Measurements from ENCODE around the gene PTPRU. TPM values are rescaled to one million over a fixed set of nuclear protein-coding genes. Genes with fewer than 3 reads are reported as not detected.

PTPRU gene
- total and polyA plus RNA-seq, 2 experiments from 2014 or later, result 8.0 to 105 TPM

DNA sequence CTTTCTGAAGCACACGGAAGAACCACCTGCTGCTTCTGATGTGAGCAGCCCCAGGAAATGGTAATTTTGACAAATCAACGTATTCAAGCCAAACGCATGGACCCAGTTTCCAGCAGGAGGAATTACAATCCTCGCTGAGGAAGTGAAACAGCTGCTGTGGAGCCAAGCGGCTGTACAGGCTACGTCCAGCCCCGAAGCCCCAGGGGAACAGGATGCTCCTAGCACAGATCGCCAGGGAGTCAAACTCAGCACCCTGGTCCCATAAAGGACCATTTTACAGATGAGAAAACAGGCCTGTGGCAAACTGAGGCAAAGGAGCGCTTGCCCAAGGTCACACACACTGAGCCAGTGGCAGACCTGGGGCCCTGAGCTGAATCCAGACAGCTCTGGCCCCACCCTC lies 108.0 kb downstream of the PTPRU start:
- no peaks in the 10 kb centered on the region for H4K20me1 ChIP-seq (replicated peaks; ENCODE audit: insufficient read depth)
- H3K27ac ChIP-seq (ENCODE audit: low read depth), result no peak overlapping the region
- no peaks in the 10 kb centered on the region for H3K9me2 ChIP-seq (ENCODE audit: insufficient read depth)
- peaks cover 4% of the 10 kb centered on the region for H3K27me3 Mint-ChIP-seq (ENCODE audit: insufficient read depth, low read depth, poor library complexity)
- no peaks in the 10 kb centered on the region for H3K27me3 ChIP-seq (ENCODE audit: insufficient read depth)
- H3K4me2 ChIP-seq, result 0 out of 2 replicates have a peak overlapping the region, but pooled peaks have one; percentile 43
- peaks cover 24% of the 10 kb centered on the region for H3K4me1 Mint-ChIP-seq
- H3K4me3 ChIP-seq, result no peak overlapping the region
- H3K4me1 ChIP-seq (ENCODE audit: insufficient read depth), result peaks cover 17% of the 10 kb centered on the region; the same call in 1 of the 2 replicates
- H3K36me3 Mint-ChIP-seq (ENCODE audit: low read depth), result no peaks in the 10 kb centered on the region
- H3K79me2 ChIP-seq (replicated peaks; ENCODE audit: insufficient read depth), result no peaks in the 10 kb centered on the region
- H3F3A ChIP-seq (replicated peaks; ENCODE audit: low read depth), result no peaks in the 10 kb centered on the region
- ATAC-seq (peak; percentile 36), DNase-seq (ENCODE audit: low spot score) (peak; percentile 30)
- H3K4me3 Mint-ChIP-seq, result no peak overlapping the region
- TF ChIP-seq, protein P1, sequence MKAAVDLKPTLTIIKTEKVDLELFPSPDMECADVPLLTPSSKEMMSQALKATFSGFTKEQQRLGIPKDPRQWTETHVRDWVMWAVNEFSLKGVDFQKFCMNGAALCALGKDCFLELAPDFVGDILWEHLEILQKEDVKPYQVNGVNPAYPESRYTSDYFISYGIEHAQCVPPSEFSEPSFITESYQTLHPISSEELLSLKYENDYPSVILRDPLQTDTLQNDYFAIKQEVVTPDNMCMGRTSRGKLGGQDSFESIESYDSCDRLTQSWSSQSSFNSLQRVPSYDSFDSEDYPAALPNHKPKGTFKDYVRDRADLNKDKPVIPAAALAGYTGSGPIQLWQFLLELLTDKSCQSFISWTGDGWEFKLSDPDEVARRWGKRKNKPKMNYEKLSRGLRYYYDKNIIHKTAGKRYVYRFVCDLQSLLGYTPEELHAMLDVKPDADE (IDR thresholded peaks at IDR 0.05), result no peak
- TF ChIP-seq CTCF (conservative IDR thresholded peaks at IDR 0.05; ENCODE audit: low read depth in 2 of 2) (no peak), ZNF114 (CRISPR knock-in tag; IDR thresholded peaks at IDR 0.05) (no peak), REST (IDR thresholded peaks at IDR 0.05; ENCODE audit: unreplicated experiment) (no peak), JUNB (IDR thresholded peaks at IDR 0.05; ENCODE audit: unreplicated experiment) (no peak), EZH2 (IDR thresholded peaks at IDR 0.05; ENCODE audit: low read depth, unreplicated experiment) (no peak), STAT1 (IDR thresholded peaks at IDR 0.05; ENCODE audit: unreplicated experiment) (no peak), CREB1 (CRISPR knock-in tag; IDR thresholded peaks at IDR 0.05; ENCODE audit: low read depth) (no peak), NANOG (IDR thresholded peaks at IDR 0.05; ENCODE audit: borderline replicate concordance) (no peak), POLR2AphosphoS5 (IDR thresholded peaks at IDR 0.05; ENCODE audit: low read depth) (no peak), ZNF331 (CRISPR knock-in tag; IDR thresholded peaks at IDR 0.05; ENCODE audit: low read depth) (no peak), EZH2phosphoT487 (IDR thresholded peaks at IDR 0.05; ENCODE audit: unreplicated experiment) (no peak)
- TF ChIP-seq, protein P2, sequence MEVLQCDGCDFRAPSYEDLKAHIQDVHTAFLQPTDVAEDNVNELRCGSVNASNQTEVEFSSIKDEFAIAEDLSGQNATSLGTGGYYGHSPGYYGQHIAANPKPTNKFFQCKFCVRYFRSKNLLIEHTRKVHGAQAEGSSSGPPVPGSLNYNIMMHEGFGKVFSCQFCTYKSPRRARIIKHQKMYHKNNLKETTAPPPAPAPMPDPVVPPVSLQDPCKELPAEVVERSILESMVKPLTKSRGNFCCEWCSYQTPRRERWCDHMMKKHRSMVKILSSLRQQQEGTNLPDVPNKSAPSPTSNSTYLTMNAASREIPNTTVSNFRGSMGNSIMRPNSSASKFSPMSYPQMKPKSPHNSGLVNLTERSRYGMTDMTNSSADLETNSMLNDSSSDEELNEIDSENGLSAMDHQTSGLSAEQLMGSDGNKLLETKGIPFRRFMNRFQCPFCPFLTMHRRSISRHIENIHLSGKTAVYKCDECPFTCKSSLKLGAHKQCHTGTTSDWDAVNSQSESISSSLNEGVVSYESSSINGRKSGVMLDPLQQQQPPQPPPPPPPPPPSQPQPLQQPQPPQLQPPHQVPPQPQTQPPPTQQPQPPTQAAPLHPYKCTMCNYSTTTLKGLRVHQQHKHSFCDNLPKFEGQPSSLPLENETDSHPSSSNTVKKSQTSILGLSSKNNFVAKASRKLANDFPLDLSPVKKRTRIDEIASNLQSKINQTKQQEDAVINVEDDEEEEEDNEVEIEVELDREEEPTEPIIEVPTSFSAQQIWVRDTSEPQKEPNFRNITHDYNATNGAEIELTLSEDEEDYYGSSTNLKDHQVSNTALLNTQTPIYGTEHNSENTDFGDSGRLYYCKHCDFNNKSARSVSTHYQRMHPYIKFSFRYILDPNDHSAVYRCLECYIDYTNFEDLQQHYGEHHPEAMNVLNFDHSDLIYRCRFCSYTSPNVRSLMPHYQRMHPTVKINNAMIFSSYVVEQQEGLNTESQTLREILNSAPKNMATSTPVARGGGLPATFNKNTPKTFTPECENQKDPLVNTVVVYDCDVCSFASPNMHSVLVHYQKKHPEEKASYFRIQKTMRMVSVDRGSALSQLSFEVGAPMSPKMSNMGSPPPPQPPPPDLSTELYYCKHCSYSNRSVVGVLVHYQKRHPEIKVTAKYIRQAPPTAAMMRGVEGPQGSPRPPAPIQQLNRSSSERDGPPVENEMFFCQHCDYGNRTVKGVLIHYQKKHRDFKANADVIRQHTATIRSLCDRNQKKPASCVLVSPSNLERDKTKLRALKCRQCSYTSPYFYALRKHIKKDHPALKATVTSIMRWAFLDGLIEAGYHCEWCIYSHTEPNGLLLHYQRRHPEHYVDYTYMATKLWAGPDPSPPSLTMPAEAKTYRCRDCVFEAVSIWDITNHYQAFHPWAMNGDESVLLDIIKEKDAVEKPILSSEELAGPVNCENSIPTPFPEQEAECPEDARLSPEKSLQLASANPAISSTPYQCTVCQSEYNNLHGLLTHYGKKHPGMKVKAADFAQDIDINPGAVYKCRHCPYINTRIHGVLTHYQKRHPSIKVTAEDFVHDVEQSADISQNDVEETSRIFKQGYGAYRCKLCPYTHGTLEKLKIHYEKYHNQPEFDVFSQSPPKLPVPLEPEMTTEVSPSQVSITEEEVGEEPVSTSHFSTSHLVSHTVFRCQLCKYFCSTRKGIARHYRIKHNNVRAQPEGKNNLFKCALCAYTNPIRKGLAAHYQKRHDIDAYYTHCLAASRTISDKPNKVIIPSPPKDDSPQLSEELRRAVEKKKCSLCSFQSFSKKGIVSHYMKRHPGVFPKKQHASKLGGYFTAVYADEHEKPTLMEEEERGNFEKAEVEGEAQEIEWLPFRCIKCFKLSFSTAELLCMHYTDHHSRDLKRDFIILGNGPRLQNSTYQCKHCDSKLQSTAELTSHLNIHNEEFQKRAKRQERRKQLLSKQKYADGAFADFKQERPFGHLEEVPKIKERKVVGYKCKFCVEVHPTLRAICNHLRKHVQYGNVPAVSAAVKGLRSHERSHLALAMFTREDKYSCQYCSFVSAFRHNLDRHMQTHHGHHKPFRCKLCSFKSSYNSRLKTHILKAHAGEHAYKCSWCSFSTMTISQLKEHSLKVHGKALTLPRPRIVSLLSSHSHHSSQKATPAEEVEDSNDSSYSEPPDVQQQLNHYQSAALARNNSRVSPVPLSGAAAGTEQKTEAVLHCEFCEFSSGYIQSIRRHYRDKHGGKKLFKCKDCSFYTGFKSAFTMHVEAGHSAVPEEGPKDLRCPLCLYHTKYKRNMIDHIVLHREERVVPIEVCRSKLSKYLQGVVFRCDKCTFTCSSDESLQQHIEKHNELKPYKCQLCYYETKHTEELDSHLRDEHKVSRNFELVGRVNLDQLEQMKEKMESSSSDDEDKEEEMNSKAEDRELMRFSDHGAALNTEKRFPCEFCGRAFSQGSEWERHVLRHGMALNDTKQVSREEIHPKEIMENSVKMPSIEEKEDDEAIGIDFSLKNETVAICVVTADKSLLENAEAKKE (CRISPR knock-in tag; IDR thresholded peaks at IDR 0.05), result no peak
- H2AFZ ChIP-seq, result peak overlapping the region; percentile 72
- H3K27ac Mint-ChIP-seq, result no peak overlapping the region; the same call in 1 of the 2 replicates
- no peaks in the 10 kb centered on the region; the same call in 2 of the 3 replicates for H3K9me3 Mint-ChIP-seq
- H3K36me3 ChIP-seq (ENCODE audit: insufficient read depth), result no peaks in the 10 kb centered on the region

Data from GM23338 (cell line).